ENCODE data around the gene TOX4. TPM values are rescaled to one million over a fixed set of nuclear protein-coding genes. Genes with fewer than 3 reads are reported as not detected.

The TOX4 gene
- total and polyA plus RNA-seq, 9 of the 15 experiments (the other 6 are each of a cell fraction or from before 2014, with no cell fraction given), result 9.9 to 76.5 (median 41.0) TPM

DNA sequence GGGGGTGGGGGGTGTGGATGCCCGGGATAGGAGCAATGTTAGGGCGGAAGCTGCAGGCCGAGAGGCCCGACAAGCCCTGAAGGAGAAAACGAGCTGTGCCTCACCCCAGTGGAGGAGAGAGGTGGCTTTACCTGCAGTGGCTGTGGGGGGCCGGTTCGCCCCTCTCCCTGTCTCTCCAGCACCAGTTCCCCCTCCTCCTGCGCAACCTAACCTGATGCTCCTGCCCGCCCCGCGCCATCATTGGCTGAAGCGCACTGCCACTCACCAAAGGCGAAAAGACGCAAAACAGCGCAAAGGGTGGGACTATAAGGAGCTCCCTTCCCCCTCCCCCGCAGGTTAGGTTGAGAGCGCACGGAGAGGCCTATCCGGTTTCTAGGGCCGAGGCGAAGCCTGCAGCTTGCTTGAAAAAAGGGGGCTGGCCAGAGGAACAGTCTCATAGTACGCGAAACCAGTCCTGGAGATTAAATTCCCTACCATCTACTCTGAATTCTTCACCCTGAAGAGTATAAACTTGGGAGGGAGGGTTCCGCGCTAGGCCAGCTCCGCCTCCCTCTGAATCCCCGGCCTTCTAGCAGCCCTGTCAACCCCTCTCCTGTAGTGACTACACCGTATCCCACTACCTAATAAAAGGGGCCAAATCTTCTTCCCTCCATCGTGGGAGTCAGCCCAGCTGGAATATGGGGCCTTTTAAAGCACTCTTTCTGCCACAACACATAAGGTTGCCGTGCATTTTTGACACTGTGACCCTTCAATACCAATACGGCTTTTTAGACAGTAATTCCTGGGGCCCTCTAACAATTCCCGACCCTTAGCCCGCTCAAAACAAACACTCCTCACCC lies 39.7 kb upstream of the TOX4 start (continued):
- TF ChIP-seq ESRRA (IDR thresholded peaks at IDR 0.05; ENCODE audit: borderline replicate concordance, low read depth) (no peak), KLF10 (CRISPR knock-in tag; IDR thresholded peaks at IDR 0.05) (no peak), ZBTB17 (CRISPR knock-in tag; IDR thresholded peaks at IDR 0.05) (no peak), ZNF134 (CRISPR knock-in tag; conservative IDR thresholded peaks at IDR 0.05) (no peak), ZNF57 (CRISPR knock-in tag; IDR thresholded peaks at IDR 0.05) (no peak), DNMT1 (IDR thresholded peaks at IDR 0.05) (no peak), ZNF253 (CRISPR knock-in tag; conservative IDR thresholded peaks at IDR 0.05) (no peak), ZBTB8A (IDR thresholded peaks at IDR 0.05; ENCODE audit: partially characterized antibody) (no peak), SRSF3 (IDR thresholded peaks at IDR 0.05; ENCODE audit: insufficient read depth, low read length) (no peak), RBM39 (optimal IDR thresholded peaks at IDR 0.05; ENCODE audit: low read depth, low read length) (no peak), CBX3 (IDR thresholded peaks at IDR 0.05; ENCODE audit: borderline replicate concordance in 1 of 2, low read length in 2 of 2) (no peak), GABPA (tag; conservative IDR thresholded peaks at IDR 0.05; ENCODE audit: low read depth) (peak; percentile 72), TRIM24 (IDR thresholded peaks at IDR 0.05) (peak in 1 of 2 experiments; percentile 48; a peak in 2 of 4 replicates), CHD2 (IDR thresholded peaks at IDR 0.05; ENCODE audit: low read depth, low read length) (peak; percentile 90), GABPB2 (CRISPR knock-in tag; conservative IDR thresholded peaks at IDR 0.05) (no peak), ZNF699 (CRISPR knock-in tag; IDR thresholded peaks at IDR 0.05; ENCODE audit: insufficient replicate concordance) (no peak), ZNF165 (CRISPR knock-in tag; IDR thresholded peaks at IDR 0.05; ENCODE audit: borderline replicate concordance) (no peak), PYGO2 (tag; IDR thresholded peaks at IDR 0.05) (no peak)
- TF ChIP-seq, protein P1, sequence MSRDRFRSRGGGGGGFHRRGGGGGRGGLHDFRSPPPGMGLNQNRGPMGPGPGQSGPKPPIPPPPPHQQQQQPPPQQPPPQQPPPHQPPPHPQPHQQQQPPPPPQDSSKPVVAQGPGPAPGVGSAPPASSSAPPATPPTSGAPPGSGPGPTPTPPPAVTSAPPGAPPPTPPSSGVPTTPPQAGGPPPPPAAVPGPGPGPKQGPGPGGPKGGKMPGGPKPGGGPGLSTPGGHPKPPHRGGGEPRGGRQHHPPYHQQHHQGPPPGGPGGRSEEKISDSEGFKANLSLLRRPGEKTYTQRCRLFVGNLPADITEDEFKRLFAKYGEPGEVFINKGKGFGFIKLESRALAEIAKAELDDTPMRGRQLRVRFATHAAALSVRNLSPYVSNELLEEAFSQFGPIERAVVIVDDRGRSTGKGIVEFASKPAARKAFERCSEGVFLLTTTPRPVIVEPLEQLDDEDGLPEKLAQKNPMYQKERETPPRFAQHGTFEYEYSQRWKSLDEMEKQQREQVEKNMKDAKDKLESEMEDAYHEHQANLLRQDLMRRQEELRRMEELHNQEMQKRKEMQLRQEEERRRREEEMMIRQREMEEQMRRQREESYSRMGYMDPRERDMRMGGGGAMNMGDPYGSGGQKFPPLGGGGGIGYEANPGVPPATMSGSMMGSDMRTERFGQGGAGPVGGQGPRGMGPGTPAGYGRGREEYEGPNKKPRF (IDR thresholded peaks at IDR 0.05; ENCODE audit: low read depth, low read length), result no peak
- TF ChIP-seq, protein P2, sequence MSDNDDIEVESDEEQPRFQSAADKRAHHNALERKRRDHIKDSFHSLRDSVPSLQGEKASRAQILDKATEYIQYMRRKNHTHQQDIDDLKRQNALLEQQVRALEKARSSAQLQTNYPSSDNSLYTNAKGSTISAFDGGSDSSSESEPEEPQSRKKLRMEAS (CRISPR knock-in tag; IDR thresholded peaks at IDR 0.05), result no peak
- TF ChIP-seq, protein P3, sequence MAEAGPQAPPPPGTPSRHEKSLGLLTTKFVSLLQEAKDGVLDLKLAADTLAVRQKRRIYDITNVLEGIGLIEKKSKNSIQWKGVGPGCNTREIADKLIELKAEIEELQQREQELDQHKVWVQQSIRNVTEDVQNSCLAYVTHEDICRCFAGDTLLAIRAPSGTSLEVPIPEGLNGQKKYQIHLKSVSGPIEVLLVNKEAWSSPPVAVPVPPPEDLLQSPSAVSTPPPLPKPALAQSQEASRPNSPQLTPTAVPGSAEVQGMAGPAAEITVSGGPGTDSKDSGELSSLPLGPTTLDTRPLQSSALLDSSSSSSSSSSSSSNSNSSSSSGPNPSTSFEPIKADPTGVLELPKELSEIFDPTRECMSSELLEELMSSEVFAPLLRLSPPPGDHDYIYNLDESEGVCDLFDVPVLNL (CRISPR knock-in tag; IDR thresholded peaks at IDR 0.05; ENCODE audit: low read depth), result no peak
- TF ChIP-seq, protein P4, sequence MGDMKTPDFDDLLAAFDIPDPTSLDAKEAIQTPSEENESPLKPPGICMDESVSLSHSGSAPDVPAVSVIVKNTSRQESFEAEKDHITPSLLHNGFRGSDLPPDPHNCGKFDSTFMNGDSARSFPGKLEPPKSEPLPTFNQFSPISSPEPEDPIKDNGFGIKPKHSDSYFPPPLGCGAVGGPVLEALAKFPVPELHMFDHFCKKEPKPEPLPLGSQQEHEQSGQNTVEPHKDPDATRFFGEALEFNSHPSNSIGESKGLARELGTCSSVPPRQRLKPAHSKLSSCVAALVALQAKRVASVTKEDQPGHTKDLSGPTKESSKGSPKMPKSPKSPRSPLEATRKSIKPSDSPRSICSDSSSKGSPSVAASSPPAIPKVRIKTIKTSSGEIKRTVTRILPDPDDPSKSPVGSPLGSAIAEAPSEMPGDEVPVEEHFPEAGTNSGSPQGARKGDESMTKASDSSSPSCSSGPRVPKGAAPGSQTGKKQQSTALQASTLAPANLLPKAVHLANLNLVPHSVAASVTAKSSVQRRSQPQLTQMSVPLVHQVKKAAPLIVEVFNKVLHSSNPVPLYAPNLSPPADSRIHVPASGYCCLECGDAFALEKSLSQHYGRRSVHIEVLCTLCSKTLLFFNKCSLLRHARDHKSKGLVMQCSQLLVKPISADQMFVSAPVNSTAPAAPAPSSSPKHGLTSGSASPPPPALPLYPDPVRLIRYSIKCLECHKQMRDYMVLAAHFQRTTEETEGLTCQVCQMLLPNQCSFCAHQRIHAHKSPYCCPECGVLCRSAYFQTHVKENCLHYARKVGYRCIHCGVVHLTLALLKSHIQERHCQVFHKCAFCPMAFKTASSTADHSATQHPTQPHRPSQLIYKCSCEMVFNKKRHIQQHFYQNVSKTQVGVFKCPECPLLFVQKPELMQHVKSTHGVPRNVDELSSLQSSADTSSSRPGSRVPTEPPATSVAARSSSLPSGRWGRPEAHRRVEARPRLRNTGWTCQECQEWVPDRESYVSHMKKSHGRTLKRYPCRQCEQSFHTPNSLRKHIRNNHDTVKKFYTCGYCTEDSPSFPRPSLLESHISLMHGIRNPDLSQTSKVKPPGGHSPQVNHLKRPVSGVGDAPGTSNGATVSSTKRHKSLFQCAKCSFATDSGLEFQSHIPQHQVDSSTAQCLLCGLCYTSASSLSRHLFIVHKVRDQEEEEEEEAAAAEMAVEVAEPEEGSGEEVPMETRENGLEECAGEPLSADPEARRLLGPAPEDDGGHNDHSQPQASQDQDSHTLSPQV (IDR thresholded peaks at IDR 0.05), result no peak
